ENCODE results near the gene TMED7. TPM values are rescaled to one million over a fixed set of nuclear protein-coding genes. Genes with fewer than 3 reads are reported as not detected.

TMED7 gene
- total RNA-seq, 1 donor from 2014 or later: 89.9 TPM

- no peak overlapping the region for H3K4me3 Mint-ChIP-seq (ENCODE audit: unreplicated experiment)
- no peak overlapping the region for H3K27ac Mint-ChIP-seq (ENCODE audit: unreplicated experiment)
Observed at GRCh38 chr5:115640274-115640673, 14.4 kb upstream of the TMED7 start.

GRCh38 chr5:115639377-115639776 is 13.5 kb upstream of the TMED7 start:
- no peaks in the 10 kb centered on the region for H3K36me3 Mint-ChIP-seq (ENCODE audit: low read depth, unreplicated experiment)
- peaks cover 4% of the 10 kb centered on the region for H3K4me1 Mint-ChIP-seq (ENCODE audit: unreplicated experiment)
- no peak overlapping the region for H3K27ac Mint-ChIP-seq (ENCODE audit: unreplicated experiment)
- H3K9me3 Mint-ChIP-seq (ENCODE audit: unreplicated experiment): no peaks in the 10 kb centered on the region
- H3K27me3 Mint-ChIP-seq (ENCODE audit: unreplicated experiment): no peaks in the 10 kb centered on the region
- no peak for DNase-seq (ENCODE audit: low spot score)
- TF ChIP-seq, protein P1, sequence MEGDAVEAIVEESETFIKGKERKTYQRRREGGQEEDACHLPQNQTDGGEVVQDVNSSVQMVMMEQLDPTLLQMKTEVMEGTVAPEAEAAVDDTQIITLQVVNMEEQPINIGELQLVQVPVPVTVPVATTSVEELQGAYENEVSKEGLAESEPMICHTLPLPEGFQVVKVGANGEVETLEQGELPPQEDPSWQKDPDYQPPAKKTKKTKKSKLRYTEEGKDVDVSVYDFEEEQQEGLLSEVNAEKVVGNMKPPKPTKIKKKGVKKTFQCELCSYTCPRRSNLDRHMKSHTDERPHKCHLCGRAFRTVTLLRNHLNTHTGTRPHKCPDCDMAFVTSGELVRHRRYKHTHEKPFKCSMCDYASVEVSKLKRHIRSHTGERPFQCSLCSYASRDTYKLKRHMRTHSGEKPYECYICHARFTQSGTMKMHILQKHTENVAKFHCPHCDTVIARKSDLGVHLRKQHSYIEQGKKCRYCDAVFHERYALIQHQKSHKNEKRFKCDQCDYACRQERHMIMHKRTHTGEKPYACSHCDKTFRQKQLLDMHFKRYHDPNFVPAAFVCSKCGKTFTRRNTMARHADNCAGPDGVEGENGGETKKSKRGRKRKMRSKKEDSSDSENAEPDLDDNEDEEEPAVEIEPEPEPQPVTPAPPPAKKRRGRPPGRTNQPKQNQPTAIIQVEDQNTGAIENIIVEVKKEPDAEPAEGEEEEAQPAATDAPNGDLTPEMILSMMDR (IDR thresholded peaks at IDR 0.05; ENCODE audit: unreplicated experiment): no peak
- H3K4me3 Mint-ChIP-seq (ENCODE audit: unreplicated experiment): no peak overlapping the region

More at GRCh38 chr5:115640274-115640673, 14.4 kb upstream of the TMED7 start:
- Mint-ChIP-seq H3K9me3 (ENCODE audit: unreplicated experiment) (no peaks in the 10 kb centered on the region), H3K27me3 (ENCODE audit: unreplicated experiment) (no peaks in the 10 kb centered on the region), H3K36me3 (ENCODE audit: low read depth, unreplicated experiment) (no peaks in the 10 kb centered on the region), H3K4me1 (ENCODE audit: unreplicated experiment) (peaks cover 4% of the 10 kb centered on the region)
- no peak for DNase-seq (ENCODE audit: low spot score)
- TF ChIP-seq, protein P1 (IDR thresholded peaks at IDR 0.05; ENCODE audit: unreplicated experiment): no peak

DNA sequence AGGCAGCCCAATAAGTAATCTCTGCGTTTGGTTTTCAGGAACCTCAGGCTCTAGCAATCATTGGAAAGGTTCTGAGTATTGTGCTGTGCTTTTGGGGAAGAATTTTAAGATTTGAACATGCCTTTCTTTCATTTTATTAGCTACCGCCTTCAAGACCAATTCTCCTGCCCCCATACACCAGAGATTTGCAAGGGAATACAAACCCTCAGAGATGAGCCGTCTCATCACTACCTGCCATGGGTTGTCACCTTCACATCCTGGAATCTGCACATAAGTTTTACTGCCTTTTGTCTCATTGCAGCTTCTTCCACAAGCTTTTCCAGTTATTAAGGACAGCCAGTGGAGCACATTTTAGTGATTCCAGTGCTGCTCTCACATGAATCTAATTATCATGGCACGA is 11.7 kb upstream of the TMED7 start:
- H3K27ac Mint-ChIP-seq (ENCODE audit: unreplicated experiment): no peak overlapping the region
- DNase-seq (ENCODE audit: low spot score): no peak
- no peaks in the 10 kb centered on the region for H3K9me3 Mint-ChIP-seq (ENCODE audit: unreplicated experiment)
- H3K27me3 Mint-ChIP-seq (ENCODE audit: unreplicated experiment): no peaks in the 10 kb centered on the region
- TF ChIP-seq, protein P1 (IDR thresholded peaks at IDR 0.05; ENCODE audit: unreplicated experiment): no peak
- peaks cover 4% of the 10 kb centered on the region for H3K4me1 Mint-ChIP-seq (ENCODE audit: unreplicated experiment)
- no peak overlapping the region for H3K4me3 Mint-ChIP-seq (ENCODE audit: unreplicated experiment)
- no peaks in the 10 kb centered on the region for H3K36me3 Mint-ChIP-seq (ENCODE audit: low read depth, unreplicated experiment)

- Mint-ChIP-seq H3K9me3 (ENCODE audit: unreplicated experiment) (no peaks in the 10 kb centered on the region), H3K36me3 (ENCODE audit: low read depth, unreplicated experiment) (no peaks in the 10 kb centered on the region), H3K4me3 (ENCODE audit: unreplicated experiment) (no peak overlapping the region), H3K27ac (ENCODE audit: unreplicated experiment) (no peak overlapping the region), H3K4me1 (ENCODE audit: unreplicated experiment) (peaks cover 4% of the 10 kb centered on the region), H3K27me3 (ENCODE audit: unreplicated experiment) (no peaks in the 10 kb centered on the region)
- TF ChIP-seq, protein P1 (IDR thresholded peaks at IDR 0.05; ENCODE audit: unreplicated experiment): no peak
- DNase-seq (ENCODE audit: low spot score): no peak
Observed at GRCh38 chr5:115636008-115636407, 10.2 kb upstream of the TMED7 start.

- Mint-ChIP-seq H3K36me3 (ENCODE audit: low read depth, unreplicated experiment) (no peaks in the 10 kb centered on the region), H3K4me3 (ENCODE audit: unreplicated experiment) (no peak overlapping the region), H3K4me1 (ENCODE audit: unreplicated experiment) (peaks cover 4% of the 10 kb centered on the region), H3K27me3 (ENCODE audit: unreplicated experiment) (no peaks in the 10 kb centered on the region), H3K9me3 (ENCODE audit: unreplicated experiment) (no peaks in the 10 kb centered on the region), H3K27ac (ENCODE audit: unreplicated experiment) (no peak overlapping the region)
- peak; percentile 86 for DNase-seq (ENCODE audit: low spot score)
- TF ChIP-seq, protein P1 (IDR thresholded peaks at IDR 0.05; ENCODE audit: unreplicated experiment): peak; percentile 86
Observed at GRCh38 chr5:115634343-115635132, 8.7 kb upstream of the TMED7 start.
